ENCODE results near the gene C19orf25.

DNA sequence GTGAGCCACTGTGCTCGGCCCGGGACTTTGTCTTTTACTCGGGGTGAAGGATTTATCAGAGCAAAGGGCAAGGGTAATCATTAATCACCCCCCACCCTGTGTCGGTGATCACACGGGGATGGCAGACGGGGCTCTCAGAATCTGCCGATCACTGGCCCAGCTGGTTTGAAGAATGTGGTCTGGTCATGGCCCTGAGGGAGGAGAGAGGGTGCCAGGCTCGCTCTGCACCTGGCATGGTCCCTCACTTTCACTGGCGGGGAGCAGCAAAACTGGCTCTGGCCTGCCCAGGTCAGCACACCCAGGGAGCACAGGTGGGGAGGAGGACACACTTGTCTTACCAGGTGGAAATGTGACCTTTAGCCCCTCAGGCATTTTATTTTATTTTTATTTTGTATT lies 22.2 kb upstream of the C19orf25 start:
- TF ChIP-seq CTCF (conservative IDR thresholded peaks at IDR 0.05 in 1 of 2, IDR thresholded peaks at IDR 0.05 in 1 of 2; ENCODE audit: low read depth in 1 of 2, low read length in 2 of 2) = no peak
- TF ChIP-seq EZH2 (IDR thresholded peaks at IDR 0.05; ENCODE audit: low read length, missing control alignments) = no peak
